Stimulated activated CD8-positive, alpha-beta memory T cell treated with anti-CD3 and anti-CD28 coated beads, Interleukin-4, amount 100 ng/mL, for 1 hour (primary cell): Measurements from ENCODE around the gene SNTA1.
A peak's percentile ranks its signal among the peaks of the same experiment; 100 is the strongest.
"Not testable (repeated sequence)": the region's sequence is repeated elsewhere in the genome, so short reads cannot be mapped to it uniquely, and the experiment has no call there.

Source experiments
- DNase-seq, 2 donors: peaks; one replicate each; pipeline ENCODE4 v3.0.0-alpha.2; 2020; ENCODE audit warnings: low read depth in 2 of 2, low spot score in 1 of 2

SNTA1 gene

DNA sequence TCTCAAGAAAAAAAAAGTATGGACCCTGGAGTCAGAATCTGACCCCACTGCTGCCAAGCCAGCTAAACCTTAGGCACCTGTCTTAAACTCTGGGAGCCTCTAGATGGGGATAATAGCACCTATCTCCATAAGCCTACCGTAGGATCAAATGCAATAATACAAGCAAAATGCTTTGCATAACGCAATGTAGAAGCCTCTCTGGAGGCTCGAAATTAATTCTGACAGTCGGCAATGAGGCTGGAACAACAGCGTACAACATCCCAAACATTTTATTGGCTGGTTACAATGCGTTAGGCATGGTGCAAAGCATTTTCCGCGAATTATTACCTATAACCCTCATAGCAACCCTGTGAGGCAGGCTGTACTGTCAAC lies 42.8 kb downstream of the SNTA1 start:
- DNase-seq, result no peak

DNA sequence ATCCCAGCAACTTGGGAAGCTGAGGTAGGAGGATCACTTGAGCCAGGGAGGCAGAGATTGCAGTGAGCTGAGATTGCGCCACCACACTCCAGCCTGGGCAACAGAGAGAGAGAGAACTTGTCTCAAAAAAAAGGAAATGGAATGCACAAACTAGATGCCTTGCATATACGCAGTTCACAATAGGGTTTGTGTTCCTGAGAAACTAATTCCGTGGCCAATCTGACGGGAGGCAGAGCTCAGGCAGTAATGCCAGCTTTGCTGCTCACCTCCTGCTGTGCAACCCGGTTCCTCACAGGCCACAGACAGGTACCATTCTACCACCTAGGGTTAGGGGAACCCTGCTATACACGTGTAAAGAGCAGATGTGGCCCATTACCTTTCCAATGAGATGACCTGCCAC lies 43.6 kb downstream of the SNTA1 start:
- no peak for DNase-seq

DNA sequence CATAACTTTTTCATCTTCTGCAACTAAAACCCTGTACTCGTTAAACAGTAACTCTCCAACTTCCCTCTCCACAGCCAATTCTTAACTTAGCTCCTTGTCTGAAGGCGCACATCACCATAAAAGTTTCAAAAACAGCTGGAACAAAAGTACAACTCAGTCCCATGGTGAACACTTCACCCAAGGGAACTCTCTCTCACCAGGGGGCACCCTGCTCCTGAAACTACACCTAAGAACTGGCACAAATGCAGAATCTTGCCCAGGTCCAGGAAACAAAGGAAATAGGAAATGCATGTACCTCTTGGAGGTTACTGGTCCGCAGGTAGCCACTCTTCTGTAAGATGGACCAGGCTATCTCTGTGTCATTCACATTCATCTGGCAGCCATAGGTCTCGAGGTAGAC lies 48.8 kb downstream of the SNTA1 start:
- no peak for DNase-seq

DNA sequence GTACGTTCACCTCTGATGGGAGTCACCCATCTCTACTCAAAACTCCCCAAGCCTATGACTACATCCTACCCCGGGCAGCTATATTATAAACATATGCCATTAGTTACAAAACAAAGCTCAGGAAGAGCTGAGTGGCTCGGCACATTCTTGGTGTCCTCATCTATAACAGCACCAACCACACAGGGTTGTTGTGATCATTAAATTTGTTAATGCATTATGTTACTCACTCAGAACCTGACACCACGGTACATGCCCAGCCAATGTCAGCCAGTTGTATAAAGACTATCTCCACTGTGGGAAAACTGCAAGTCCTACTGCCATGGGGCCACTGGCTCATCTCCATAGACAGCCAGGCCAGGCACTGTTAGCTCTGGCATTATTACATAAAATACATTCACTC lies 50.0 kb downstream of the SNTA1 start:
- no peak for DNase-seq

DNA sequence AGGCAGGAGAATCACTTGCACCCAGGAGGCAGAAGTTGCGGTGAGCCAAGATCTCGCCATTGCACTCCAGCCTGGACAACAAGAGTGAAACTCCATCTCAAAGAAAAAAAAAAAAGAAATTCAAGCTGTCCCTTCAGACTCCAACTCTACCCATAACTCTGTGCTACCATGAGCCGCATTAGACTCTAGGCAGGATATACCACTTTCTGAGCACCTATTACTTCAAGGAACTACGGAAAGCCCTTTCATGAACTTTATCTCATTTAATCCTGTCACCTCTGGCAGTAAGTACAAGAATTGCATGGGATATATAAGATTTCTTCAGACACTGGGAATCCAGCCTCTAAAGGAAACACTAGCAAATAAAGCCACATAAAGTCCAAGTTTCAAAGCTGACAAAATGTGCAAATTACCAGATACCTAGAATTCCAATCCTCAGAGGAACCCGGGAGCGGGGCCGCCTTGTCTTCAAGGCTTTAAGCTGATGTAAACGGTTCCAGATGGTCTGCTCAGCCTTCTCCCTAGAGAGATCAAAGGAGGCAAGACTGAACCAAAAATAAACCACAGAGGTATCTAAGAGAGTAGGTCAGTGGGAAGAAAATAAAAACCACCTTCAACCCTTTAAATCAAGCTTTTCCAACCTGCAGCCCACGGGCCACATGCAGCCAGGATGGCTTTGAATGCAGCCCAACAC lies 51.7 kb downstream of the SNTA1 start:
- no peak for DNase-seq

DNA sequence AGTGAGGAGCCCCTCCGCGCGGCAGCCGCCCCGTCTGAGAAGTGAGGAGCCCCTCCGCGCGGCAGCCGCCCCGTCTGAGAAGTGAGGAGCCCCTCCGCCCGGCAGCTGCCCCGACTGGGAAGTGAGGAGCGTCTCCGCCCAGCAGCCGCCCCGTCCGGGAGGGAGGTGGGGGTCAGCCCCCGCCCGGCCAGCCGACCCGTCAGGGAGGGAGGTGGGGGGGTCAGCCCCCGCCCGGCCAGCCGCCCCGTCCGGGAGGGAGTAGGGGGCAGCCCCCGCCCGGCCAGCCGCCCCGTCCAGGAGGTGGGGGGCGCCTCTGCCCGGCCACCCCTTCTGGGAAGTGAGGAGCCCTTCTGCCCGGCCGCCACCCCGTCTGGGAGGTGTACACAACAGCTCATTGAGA lies 54.2 kb downstream of the SNTA1 start:
- DNase-seq, result not testable (repeated sequence)

DNA sequence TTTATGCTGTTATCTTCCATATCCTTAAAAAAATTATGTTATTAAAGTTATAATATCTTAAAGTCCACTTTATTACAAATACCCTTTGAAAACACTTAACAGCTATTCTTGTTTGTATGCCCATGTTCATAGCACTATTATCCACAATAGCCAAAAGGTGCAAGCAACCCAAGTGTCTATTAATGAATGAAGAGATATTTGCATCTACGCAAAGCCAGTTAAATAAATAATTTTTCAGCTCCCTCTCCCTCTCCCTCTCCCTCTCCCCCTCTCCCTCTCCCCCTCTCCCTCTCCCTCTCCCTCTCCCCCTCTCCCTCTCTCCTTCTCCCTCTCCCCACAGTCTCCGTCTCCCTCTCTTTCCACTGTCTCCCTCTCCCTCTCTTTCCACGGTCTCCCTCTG lies 55.3 kb downstream of the SNTA1 start:
- no peak for DNase-seq

DNA sequence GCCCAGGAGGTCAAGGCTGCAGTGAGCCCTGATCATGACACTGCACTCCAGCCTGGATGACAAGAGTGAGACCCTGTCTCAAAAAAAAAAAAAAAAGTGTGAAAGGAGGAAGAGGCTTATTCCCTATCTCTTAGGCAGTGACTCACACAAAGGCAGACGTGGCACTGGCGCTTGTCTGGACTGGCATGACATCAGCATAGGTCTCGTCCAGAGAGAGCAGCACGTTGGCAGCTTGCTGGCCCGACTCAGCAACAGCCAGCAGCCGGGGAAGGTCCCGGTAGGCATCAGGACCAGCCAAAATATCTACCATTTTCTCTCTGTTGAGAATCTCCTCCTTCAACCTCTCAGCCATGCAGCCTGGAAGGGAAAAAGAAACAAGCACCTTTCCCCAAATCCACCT lies 56.4 kb downstream of the SNTA1 start:
- DNase-seq, result no peak

DNA sequence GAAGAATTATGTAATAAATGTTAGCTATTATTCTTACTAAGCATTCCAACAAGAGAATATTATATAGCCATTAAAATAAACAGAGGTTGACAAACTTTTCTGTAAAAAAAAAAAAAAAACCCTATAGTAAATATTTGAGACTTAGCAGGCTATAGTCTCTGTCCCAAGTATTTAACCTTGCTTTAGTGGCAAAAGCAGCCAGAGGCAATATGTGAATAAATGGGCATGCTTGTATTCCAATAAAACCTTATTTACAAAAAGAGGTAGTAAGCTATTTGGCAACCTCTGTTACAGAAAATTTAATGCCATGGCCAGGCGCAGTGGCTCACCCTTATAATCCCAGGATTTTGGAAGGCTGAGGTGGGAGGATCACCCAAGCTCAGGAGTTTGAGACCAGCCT lies 56.9 kb downstream of the SNTA1 start:
- DNase-seq, result no peak

DNA sequence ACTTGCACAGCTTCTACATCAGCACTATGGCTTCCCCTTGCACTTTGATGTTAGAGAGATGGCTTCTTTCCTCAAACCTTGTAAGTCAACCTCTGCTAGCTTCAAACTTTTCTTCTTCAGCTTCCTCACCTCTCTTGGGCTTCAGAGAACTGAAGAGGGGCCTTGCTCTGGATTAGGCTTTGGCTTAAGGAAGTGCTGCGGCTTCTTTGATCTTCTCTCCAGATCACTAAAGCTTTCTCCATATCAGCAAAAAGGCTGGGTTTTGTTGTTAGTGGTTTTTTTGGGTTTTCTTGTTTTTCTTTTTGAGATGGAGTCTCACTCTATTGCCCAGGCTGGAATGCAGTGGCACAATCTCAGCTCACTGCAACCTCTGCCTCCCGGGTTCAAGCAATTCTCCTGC lies 66.2 kb downstream of the SNTA1 start:
- no peak for DNase-seq

DNA sequence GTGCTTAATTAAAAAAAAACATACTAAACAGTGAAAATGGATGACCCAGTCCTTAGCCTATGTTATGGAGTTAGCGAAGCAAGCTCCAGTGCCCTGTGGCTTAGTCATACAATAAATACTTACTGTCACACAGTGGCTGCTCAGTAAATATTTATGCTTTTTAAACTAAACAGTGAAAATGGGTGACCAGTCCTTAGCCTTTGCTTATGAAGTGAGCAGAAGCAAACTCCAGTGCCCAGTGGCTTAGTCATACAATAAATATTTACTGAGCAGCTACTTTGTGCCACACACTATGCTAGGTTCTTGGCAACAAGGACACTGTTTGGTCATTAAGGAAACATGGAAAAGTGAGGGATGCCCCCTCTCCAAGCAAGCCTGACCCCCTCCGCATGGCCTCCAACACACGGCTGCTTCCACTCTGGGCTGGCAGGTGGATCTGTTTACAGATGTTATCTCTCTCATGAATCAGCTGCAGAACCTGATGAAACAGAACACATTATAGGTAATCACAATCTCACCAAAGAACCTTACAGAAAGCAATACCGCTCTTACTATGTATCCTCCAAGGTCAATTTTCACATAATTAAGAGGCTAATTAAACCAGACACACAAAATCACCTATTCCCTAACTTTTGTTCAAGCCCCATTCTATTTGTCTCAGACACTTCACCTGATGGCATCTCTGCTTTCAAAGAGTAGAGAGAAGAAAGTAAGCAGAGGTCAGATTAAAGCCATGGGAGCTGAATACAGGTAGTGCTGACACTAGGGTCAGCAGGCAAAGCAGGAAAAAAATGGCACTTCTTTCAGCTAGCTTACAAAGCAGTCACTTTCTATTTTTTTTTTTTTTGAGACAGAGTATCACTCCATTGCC lies 69.6 kb downstream of the SNTA1 start:
- DNase-seq, result no peak

DNA sequence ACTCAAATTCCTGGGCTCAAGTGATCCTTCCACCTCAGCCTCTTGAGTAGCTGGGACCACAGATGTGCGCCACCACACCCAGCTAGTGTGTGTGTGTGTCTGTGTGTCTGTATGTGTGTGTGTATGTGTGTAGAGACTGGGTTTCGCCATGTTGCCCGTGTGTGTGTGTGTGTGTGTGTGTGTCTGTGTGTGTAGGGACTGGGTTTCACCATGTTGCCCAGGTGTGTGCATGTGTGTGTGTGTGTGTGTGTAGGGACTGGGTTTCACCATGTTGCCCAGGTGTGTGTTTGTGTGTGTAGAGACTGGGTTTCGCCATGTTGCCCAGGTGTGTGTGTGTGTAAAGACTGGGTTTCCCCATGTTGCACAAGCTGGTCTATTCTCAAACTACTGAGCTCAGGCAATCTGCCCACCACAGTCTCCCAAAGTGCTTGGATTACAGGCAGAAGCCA lies 70.5 kb downstream of the SNTA1 start:
- DNase-seq, result no peak

DNA sequence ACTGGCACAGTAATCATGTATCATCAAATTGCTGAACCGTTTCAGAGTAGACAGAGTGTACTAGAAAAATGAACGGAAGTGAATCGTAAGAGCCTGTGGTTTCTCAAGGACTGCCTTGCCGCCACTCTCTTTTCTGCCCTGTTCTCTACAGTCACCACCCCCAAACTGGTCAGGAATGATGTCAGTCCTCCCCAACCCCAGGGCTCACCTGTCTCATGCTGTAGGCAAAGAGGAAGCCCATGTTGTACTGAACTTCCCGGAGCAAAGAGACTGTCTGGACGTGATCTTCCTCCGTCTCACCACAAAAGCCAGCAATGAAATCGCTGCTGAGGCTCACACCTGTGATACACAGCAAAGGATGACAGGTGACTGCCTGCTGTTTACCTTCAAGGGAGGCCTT lies 73.3 kb downstream of the SNTA1 start:
- peak; percentile 5 to 21 for DNase-seq

DNA sequence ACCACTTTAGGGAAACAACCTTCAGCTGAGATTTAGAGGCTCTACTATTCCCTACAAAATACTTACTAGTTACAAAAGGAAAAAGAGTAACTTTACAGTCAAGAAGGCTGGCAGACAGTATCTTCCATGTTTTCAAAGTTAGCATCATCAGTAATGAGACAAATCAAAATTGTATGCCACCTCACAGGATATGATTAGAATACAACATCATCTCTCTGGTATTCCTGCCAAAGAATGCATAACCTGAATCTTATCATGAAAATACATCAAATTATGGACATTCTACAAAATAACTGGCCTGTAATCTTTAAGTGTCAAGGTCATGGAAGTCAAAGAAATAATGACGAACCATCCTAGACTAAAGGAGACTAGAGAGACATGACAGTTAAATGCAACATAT lies 80.7 kb downstream of the SNTA1 start:
- DNase-seq, result no peak

DNA sequence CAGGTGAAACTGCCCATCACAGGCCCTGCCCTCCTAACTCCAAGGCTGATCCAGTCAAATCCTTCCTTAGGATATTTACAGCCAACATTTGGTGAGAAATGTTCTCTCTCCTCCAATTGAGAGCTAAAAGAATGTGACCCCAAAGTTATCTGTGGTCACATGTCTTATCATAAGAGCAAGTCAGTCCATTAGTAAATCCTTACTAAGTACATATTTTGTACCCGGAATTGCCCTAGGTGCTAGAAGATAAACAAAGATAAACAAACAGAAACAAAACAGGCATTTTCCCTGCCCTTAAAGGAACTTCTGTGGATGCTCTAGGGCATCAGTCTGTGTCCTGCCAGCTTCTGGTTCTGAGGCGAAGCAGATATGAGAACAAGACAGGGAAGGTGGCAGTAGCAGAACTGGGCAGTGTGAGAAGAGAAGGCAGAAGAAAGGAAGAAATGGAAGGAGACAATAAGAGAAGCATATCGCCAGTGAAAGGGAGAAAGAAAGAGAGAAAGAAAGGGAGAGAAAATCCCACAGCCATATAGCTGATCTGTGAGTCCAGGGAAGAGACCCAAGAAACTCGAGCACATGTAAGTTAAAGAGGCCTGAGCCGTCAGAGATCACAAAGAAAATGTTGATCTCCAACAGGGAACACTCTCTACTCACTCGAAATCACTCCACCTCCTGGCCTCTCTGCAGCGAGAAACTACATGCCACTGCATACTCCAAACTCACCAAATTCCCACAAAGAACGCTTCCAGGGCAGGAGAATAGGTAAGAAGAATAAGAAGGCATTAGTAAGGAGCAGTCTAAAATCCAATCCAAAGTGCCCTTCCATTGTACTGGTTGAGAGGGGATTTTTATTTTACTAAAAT lies 83.9 kb downstream of the SNTA1 start:
- no peak for DNase-seq
